Lung (tissue), 12 donors: ENCODE measurements around the gene MPZL3. TPM values are rescaled to one million over a fixed set of nuclear protein-coding genes. Genes with fewer than 3 reads are reported as not detected.

Experiments used
- ATAC-seq: fragments of 200-7000 bp; cut with Tn5 transposase; one replicate; pipeline ENCODE4 v1.9.1; 2020; ENCODE audit warnings: moderate number of reproducible peaks; ENCODE audit not compliant: insufficient read depth, low FRiP score
- DNase-seq, 3 donors: peaks; one replicate each; pipeline ENCODE4 v3.0.0-alpha.2; 2013 to 2017
- H3K27ac ChIP-seq, 2 donors: one replicate each; pipeline ENCODE4 v1.5.1; 2013; ENCODE audit warnings: mild to moderate bottlenecking in 2 of 2, moderate library complexity in 2 of 2, control low read depth in 1 of 2, inconsistent platforms in 1 of 2, low read depth in 1 of 2, low read length in 1 of 2
- H3K27me3 ChIP-seq, 3 donors: one replicate each; pipeline ENCODE4 v1.5.1; 2013; ENCODE audit warnings: low read length in 2 of 3; ENCODE audit not compliant: control insufficient read depth in 3 of 3, insufficient read depth in 3 of 3
- H3K36me3 ChIP-seq, 4 donors: one replicate each; pipeline ENCODE4 v1.5.1; 2013; ENCODE audit warnings: low read length in 4 of 4, mild to moderate bottlenecking in 1 of 4, moderate library complexity in 1 of 4; ENCODE audit not compliant: control insufficient read depth in 4 of 4, insufficient read depth in 4 of 4
- H3K4me1 ChIP-seq, 5 donors: one replicate each; pipeline ENCODE4 v1.5.1; 2013; ENCODE audit warnings: low read length in 5 of 5, mild to moderate bottlenecking in 2 of 5, moderate library complexity in 1 of 5; ENCODE audit not compliant: control insufficient read depth in 5 of 5, insufficient read depth in 5 of 5
- H3K4me3 ChIP-seq: one replicate; pipeline ENCODE4 v1.5.1; 2013; ENCODE audit warnings: mild to moderate bottlenecking, control low read depth, moderate library complexity
- H3K9ac ChIP-seq, 2 donors: one replicate each; pipeline ENCODE4 v1.5.1; 2013; ENCODE audit warnings: low read length in 2 of 2, control low read depth in 1 of 2; ENCODE audit not compliant: insufficient read depth in 1 of 2
- H3K9me3 ChIP-seq, 4 donors: one replicate each; pipeline ENCODE4 v1.5.1; 2013; ENCODE audit warnings: low read length in 3 of 4, mild to moderate bottlenecking in 1 of 4, moderate library complexity in 1 of 4; ENCODE audit not compliant: control insufficient read depth in 4 of 4, insufficient read depth in 3 of 4
- WGBS, 2 donors: extraction: QIAGEN DNeasy Blood & Tissue Kit; methylation state at CpG; one replicate each; pipeline ENCODE4 v1.1.7; 2013; 5-methylcytosine and 5-hydroxymethylcytosine counted together
- polyA plus RNA-seq, 2 donors: library from polyadenylated mRNA; stranded (reverse); fragments of 200-250 nt; gene quantifications; one replicate each; pipeline ENCODE4 v1.2.1, GENCODE V29; 2013
- total RNA-seq, 2 donors: library from RNA; depleted of rRNA in 1 of 2; stranded (reverse); fragments of >200 nt in 1 of 2; gene quantifications; one replicate each; pipeline ENCODE4 v1.2.1, GENCODE V29; 2014 to 2021
- TF ChIP-seq, protein P1 (sequence below): IDR thresholded peaks from 2 replicates; pipeline ENCODE4 v1.5.1; 2012; ENCODE audit warnings: mild to moderate bottlenecking; ENCODE audit errors: control extremely low read depth, extremely low read depth
- donor health status: control.
- donor health status: control.
- donor health status: Bipolar disorder and iron deficiency.
- donor health status: healthy.
- donor health status: DM: yes; HTN: yes; CAD: no.

Gene MPZL3
- total and polyA plus RNA-seq, 4 donors = 7.7 to 22.6 (median 11.1) TPM

- Histone ChIP-seq H3K27ac (peak within 1 kb of the TSS in 1 of 2 donors; percentile 72), H3K9ac (peak within 1 kb of the TSS; percentile 7 to 57), H3K4me1 (peaks cover 0 to 7% (median 0%) of the 10 kb centered on the region in 5 donors), H3K36me3 (no peaks in the 10 kb centered on the region), H3K9me3 (peaks cover 0 to 2% (median 0%) of the 10 kb centered on the region in 4 donors), H3K27me3 (peaks cover 0 to 19% (median 12%) of the 10 kb centered on the region in 3 donors), H3K4me3 (peak within 1 kb of the TSS; percentile 30)
- 4 to 10% methylated on average over 19 of the region's 19 CpGs for WGBS, 2 donors
- peak; percentile 81 for ATAC-seq
- TF ChIP-seq, protein P1, sequence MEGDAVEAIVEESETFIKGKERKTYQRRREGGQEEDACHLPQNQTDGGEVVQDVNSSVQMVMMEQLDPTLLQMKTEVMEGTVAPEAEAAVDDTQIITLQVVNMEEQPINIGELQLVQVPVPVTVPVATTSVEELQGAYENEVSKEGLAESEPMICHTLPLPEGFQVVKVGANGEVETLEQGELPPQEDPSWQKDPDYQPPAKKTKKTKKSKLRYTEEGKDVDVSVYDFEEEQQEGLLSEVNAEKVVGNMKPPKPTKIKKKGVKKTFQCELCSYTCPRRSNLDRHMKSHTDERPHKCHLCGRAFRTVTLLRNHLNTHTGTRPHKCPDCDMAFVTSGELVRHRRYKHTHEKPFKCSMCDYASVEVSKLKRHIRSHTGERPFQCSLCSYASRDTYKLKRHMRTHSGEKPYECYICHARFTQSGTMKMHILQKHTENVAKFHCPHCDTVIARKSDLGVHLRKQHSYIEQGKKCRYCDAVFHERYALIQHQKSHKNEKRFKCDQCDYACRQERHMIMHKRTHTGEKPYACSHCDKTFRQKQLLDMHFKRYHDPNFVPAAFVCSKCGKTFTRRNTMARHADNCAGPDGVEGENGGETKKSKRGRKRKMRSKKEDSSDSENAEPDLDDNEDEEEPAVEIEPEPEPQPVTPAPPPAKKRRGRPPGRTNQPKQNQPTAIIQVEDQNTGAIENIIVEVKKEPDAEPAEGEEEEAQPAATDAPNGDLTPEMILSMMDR = no peak
- DNase-seq = peak; percentile 55 to 74 (median 63)
These were observed 11.8 kb upstream of the MPZL3 start, which contains the start of gene MPZL2 for GRCh38 chr11:118263695-118264568. Gene MPZL2 (minus strand): TSS chr11:118264297. CDS start chr11:118264153, 144 bp downstream.

- WGBS, 2 donors = 43 to 73% methylated on average over 4 of the region's 4 CpGs
- H3K4me1 ChIP-seq = peaks cover 0 to 7% (median 0%) of the 10 kb centered on the region in 5 donors
- peaks cover 0 to 19% (median 10%) of the 10 kb centered on the region in 3 donors for H3K27me3 ChIP-seq
- no peak for DNase-seq
- peaks cover 0 to 1% (median 0%) of the 10 kb centered on the region in 4 donors for H3K36me3 ChIP-seq
- TF ChIP-seq, protein P1 = no peak
- no peak overlapping the region for H3K27ac ChIP-seq
- H3K9ac ChIP-seq = no peak overlapping the region
- ATAC-seq = no peak
- H3K9me3 ChIP-seq = peaks cover 0 to 2% (median 0%) of the 10 kb centered on the region in 4 donors
- H3K4me3 ChIP-seq = peak overlapping the region; percentile 30
These were observed 10.9 kb upstream of the MPZL3 start for GRCh38 chr11:118263112-118263511.

DNA sequence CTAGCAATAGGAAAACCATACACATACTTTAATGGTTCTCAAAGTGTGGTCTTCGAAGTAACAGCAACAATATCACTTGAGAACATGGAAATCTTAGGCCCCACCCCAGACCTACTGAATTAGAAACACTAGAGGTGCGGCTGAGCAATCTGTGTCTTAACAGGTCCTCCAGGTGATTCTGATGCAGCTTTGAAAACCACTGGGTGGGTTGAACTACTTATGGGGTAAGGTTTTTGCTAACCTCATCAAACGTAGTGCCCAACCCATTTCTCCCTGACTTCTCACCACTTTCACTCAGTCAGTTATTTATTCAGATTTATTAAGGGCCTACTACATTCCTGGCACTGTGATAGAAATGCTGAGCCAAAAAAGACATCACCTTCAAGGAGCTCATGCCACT, 8.2 kb upstream of the MPZL3 start:
- peaks cover 0 to 4% (median 0%) of the 10 kb centered on the region in 4 donors for H3K36me3 ChIP-seq
- H3K27me3 ChIP-seq = peaks cover 0 to 13% (median 5%) of the 10 kb centered on the region in 3 donors
- no peak overlapping the region for H3K9ac ChIP-seq
- no peak overlapping the region for H3K4me3 ChIP-seq
- no peak overlapping the region for H3K27ac ChIP-seq
- no peak for ATAC-seq
- TF ChIP-seq, protein P1 = no peak
- H3K4me1 ChIP-seq = peaks cover 0 to 7% (median 0%) of the 10 kb centered on the region in 5 donors
- no peak for DNase-seq
- WGBS, 2 donors = 69 to 82% methylated on average over 3 of the region's 3 CpGs
- H3K9me3 ChIP-seq = peaks cover 0 to 2% (median 0%) of the 10 kb centered on the region in 4 donors
